ENCODE data around the gene TUT7. TPM values are rescaled to one million over a fixed set of nuclear protein-coding genes. Genes with fewer than 3 reads are reported as not detected.
A peak's percentile ranks its signal among the peaks of the same experiment; 100 is the strongest.

The TUT7 gene
- total and polyA plus RNA-seq, 4 experiments from 2014 or later: 9.5 to 64.1 (median 45.3) TPM

GRCh38 chr9:86336058-86336457 is 18.2 kb downstream of the TUT7 start:
- Histone ChIP-seq H3K27ac (ENCODE audit: low read depth, low read length) (no peak overlapping the region), H3K4me3 (ENCODE audit: low read length in 2 of 2) (no peak overlapping the region), H3K9me3 (ENCODE audit: control insufficient read depth in 1 of 2, low read length in 2 of 2) (no peaks in the 10 kb centered on the region), H3K4me1 (ENCODE audit: insufficient read depth, low read length) (peaks cover 34% of the 10 kb centered on the region), H3K27me3 (ENCODE audit: insufficient read depth, low read length) (no peaks in the 10 kb centered on the region), H3K36me3 (ENCODE audit: insufficient read depth, low read length) (peaks cover 31% of the 10 kb centered on the region)
- intact Hi-C loops (cut with micrococcal nuclease): no loop called here
- Mint-ChIP-seq H3K4me1 (peaks cover 17 to 45% (median 37%) of the 10 kb centered on the region in 4 donors), H3K27ac (peak overlapping the region in 2 of 7 donors; percentile 17 to 29), H3K27me3 (no peaks in the 10 kb centered on the region), H3K36me3 (peaks cover 66 to 80% of the 10 kb centered on the region in 2 donors), H3K9me3 (no peaks in the 10 kb centered on the region), H3K4me3 (no peak overlapping the region)
- no peak for DNase-seq
- ChIA-PET CTCF (ENCODE audit: partially characterized antibody) (interaction anchor here (0.9 kb wide), 1 partner anchor 18 kb away, joined by 3 read pairs; the partner anchor contains the start of gene TUT7), POLR2A (ENCODE audit: partially characterized antibody) (no interaction called here)

GRCh38 chr9:86333651-86334050 is 20.6 kb downstream of the TUT7 start:
- Histone ChIP-seq H3K27ac (ENCODE audit: low read depth, low read length) (no peak overlapping the region), H3K4me1 (ENCODE audit: insufficient read depth, low read length) (peaks cover 16% of the 10 kb centered on the region), H3K9me3 (ENCODE audit: control insufficient read depth in 1 of 2, low read length in 2 of 2) (no peaks in the 10 kb centered on the region), H3K4me3 (ENCODE audit: low read length in 2 of 2) (no peak overlapping the region), H3K36me3 (ENCODE audit: insufficient read depth, low read length) (peaks cover 30% of the 10 kb centered on the region), H3K27me3 (ENCODE audit: insufficient read depth, low read length) (no peaks in the 10 kb centered on the region)
- peak overlapping the region in 2 of 7 donors; percentile 36 to 62 for H3K27ac Mint-ChIP-seq
- intact Hi-C loops (cut with micrococcal nuclease): no loop called here
- peaks cover 16 to 29% (median 24%) of the 10 kb centered on the region in 4 donors for H3K4me1 Mint-ChIP-seq
- H3K36me3 Mint-ChIP-seq: peaks cover 63 to 69% of the 10 kb centered on the region in 2 donors
- no peak overlapping the region for H3K4me3 Mint-ChIP-seq
- ChIA-PET CTCF (ENCODE audit: partially characterized antibody) (interaction anchor here (0.7 to 1.2 kb wide), 2 partner anchors 12 to 131 kb away, joined by 3 read pairs; no protein-coding TSS in a partner anchor), POLR2A (ENCODE audit: partially characterized antibody) (no interaction called here)
- H3K9me3 Mint-ChIP-seq: no peaks in the 10 kb centered on the region
- no peak for DNase-seq
- no peaks in the 10 kb centered on the region for H3K27me3 Mint-ChIP-seq

- peaks cover 46% of the 10 kb centered on the region for H3K36me3 ChIP-seq (ENCODE audit: insufficient read depth, low read length)
- H3K4me1 Mint-ChIP-seq: peaks cover 0 to 18% (median 5%) of the 10 kb centered on the region in 4 donors
- H3K27ac ChIP-seq (ENCODE audit: low read depth, low read length): no peak overlapping the region
- no peaks in the 10 kb centered on the region for H3K9me3 Mint-ChIP-seq
- intact Hi-C loops (cut with micrococcal nuclease): no loop called here
- peaks cover 58 to 71% of the 10 kb centered on the region in 2 donors for H3K36me3 Mint-ChIP-seq
- no peaks in the 10 kb centered on the region for H3K27me3 Mint-ChIP-seq
- ChIA-PET POLR2A (ENCODE audit: partially characterized antibody) (interaction anchor here (1.6 kb wide), 1 partner anchor 9 kb away, joined by 4 read pairs; no protein-coding TSS in a partner anchor), CTCF (ENCODE audit: partially characterized antibody) (no interaction called here)
- peak overlapping the region in 1 of 7 donors; percentile 22 for H3K27ac Mint-ChIP-seq
- H3K4me3 ChIP-seq (ENCODE audit: low read length in 2 of 2): no peak overlapping the region
- DNase-seq: no peak
- no peak overlapping the region for H3K4me3 Mint-ChIP-seq
- H3K9me3 ChIP-seq (ENCODE audit: control insufficient read depth in 1 of 2, low read length in 2 of 2): no peaks in the 10 kb centered on the region
- no peaks in the 10 kb centered on the region for H3K4me1 ChIP-seq (ENCODE audit: insufficient read depth, low read length)
- H3K27me3 ChIP-seq (ENCODE audit: insufficient read depth, low read length): no peaks in the 10 kb centered on the region
Measured at GRCh38 chr9:86330186-86330585, 24.0 kb downstream of the TUT7 start.

GRCh38 chr9:86329649-86330048 is 24.6 kb downstream of the TUT7 start:
- intact Hi-C loops (cut with micrococcal nuclease): no loop called here
- Mint-ChIP-seq H3K36me3 (peaks cover 58 to 71% of the 10 kb centered on the region in 2 donors), H3K27ac (peak overlapping the region in 1 of 7 donors; percentile 46), H3K4me1 (peaks cover 0 to 18% (median 5%) of the 10 kb centered on the region in 4 donors), H3K27me3 (no peaks in the 10 kb centered on the region), H3K4me3 (no peak overlapping the region), H3K9me3 (no peaks in the 10 kb centered on the region)
- Histone ChIP-seq H3K27ac (ENCODE audit: low read depth, low read length) (no peak overlapping the region), H3K9me3 (ENCODE audit: control insufficient read depth in 1 of 2, low read length in 2 of 2) (no peaks in the 10 kb centered on the region), H3K36me3 (ENCODE audit: insufficient read depth, low read length) (peaks cover 46% of the 10 kb centered on the region), H3K27me3 (ENCODE audit: insufficient read depth, low read length) (no peaks in the 10 kb centered on the region), H3K4me3 (ENCODE audit: low read length in 2 of 2) (no peak overlapping the region), H3K4me1 (ENCODE audit: insufficient read depth, low read length) (no peaks in the 10 kb centered on the region)
- no peak for DNase-seq
- CTCF ChIA-PET (ENCODE audit: partially characterized antibody): no interaction called here
- POLR2A ChIA-PET (ENCODE audit: partially characterized antibody): interaction anchor here (1.6 kb wide), 1 partner anchor 9 kb away, joined by 4 read pairs; no protein-coding TSS in a partner anchor

- H3K9me3 ChIP-seq (ENCODE audit: control insufficient read depth in 1 of 2, low read length in 2 of 2): no peaks in the 10 kb centered on the region
- Mint-ChIP-seq H3K9me3 (no peaks in the 10 kb centered on the region), H3K27me3 (no peaks in the 10 kb centered on the region), H3K36me3 (peaks cover 59 to 74% of the 10 kb centered on the region in 2 donors), H3K4me1 (peaks cover 5 to 16% (median 6%) of the 10 kb centered on the region in 4 donors), H3K27ac (no peak overlapping the region), H3K4me3 (no peak overlapping the region)
- no peak for DNase-seq
- no peak overlapping the region for H3K4me3 ChIP-seq (ENCODE audit: low read length in 2 of 2)
- H3K4me1 ChIP-seq (ENCODE audit: insufficient read depth, low read length): no peaks in the 10 kb centered on the region
- ChIA-PET CTCF (ENCODE audit: partially characterized antibody) (no interaction called here), POLR2A (ENCODE audit: partially characterized antibody) (interaction anchor here (0.7 kb wide), 1 partner anchor 46 kb away, joined by 3 read pairs; the partner anchor contains the start of gene ISCA1)
- no peak overlapping the region for H3K27ac ChIP-seq (ENCODE audit: low read depth, low read length)
- H3K36me3 ChIP-seq (ENCODE audit: insufficient read depth, low read length): peaks cover 50% of the 10 kb centered on the region
- H3K27me3 ChIP-seq (ENCODE audit: insufficient read depth, low read length): no peaks in the 10 kb centered on the region
- intact Hi-C loops (cut with micrococcal nuclease): no loop called here
Measured at GRCh38 chr9:86328156-86328555, 26.1 kb downstream of the TUT7 start.

DNA sequence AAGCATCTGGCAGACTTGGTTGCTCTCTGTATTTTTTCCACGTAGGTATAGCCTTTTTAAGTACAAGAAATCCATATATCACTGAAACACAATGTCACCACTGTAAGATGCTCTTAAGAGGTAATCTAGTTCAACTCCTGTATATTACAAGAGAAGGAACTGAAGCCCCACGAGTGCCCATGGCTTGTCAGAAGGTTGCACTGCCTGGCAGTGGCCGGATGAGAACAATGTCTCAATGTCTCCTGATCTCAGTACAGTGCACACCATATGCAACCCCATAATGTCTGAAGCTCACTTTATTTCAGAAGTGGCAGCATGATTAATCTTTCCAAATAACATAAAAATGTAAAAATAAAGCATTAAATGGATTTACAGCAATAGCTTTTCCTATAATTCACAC is 27.7 kb downstream of the TUT7 start:
- POLR2A ChIA-PET (ENCODE audit: partially characterized antibody): no interaction called here
- no peaks in the 10 kb centered on the region for H3K4me1 ChIP-seq (ENCODE audit: insufficient read depth, low read length)
- no peak overlapping the region for H3K4me3 ChIP-seq (ENCODE audit: low read length in 2 of 2)
- no peaks in the 10 kb centered on the region for H3K9me3 Mint-ChIP-seq
- no peak overlapping the region for H3K4me3 Mint-ChIP-seq
- H3K27me3 ChIP-seq (ENCODE audit: insufficient read depth, low read length): no peaks in the 10 kb centered on the region
- H3K36me3 ChIP-seq (ENCODE audit: insufficient read depth, low read length): peaks cover 63% of the 10 kb centered on the region
- CTCF ChIA-PET (ENCODE audit: partially characterized antibody): interaction anchor here (1.4 kb wide), 1 partner anchor 12 kb away, joined by 3 read pairs; no protein-coding TSS in a partner anchor
- H3K27ac ChIP-seq (ENCODE audit: low read depth, low read length): no peak overlapping the region
- H3K9me3 ChIP-seq (ENCODE audit: control insufficient read depth in 1 of 2, low read length in 2 of 2): no peaks in the 10 kb centered on the region
- H3K27me3 Mint-ChIP-seq: no peaks in the 10 kb centered on the region
- intact Hi-C loops (cut with micrococcal nuclease): no loop called here
- peaks cover 55 to 77% of the 10 kb centered on the region in 2 donors for H3K36me3 Mint-ChIP-seq
- H3K27ac Mint-ChIP-seq: peak overlapping the region in 3 of 7 donors; percentile 29 to 83 (median 64)
- peaks cover 0 to 10% (median 7%) of the 10 kb centered on the region in 4 donors for H3K4me1 Mint-ChIP-seq
- no peak for DNase-seq

GRCh38 chr9:86324901-86325300 is 29.3 kb downstream of the TUT7 start:
- no peak for DNase-seq
- ChIA-PET CTCF (ENCODE audit: partially characterized antibody) (interaction anchor here (1.0 kb wide), 1 partner anchor 85 kb away, joined by 3 read pairs; no protein-coding TSS in a partner anchor), POLR2A (ENCODE audit: partially characterized antibody) (no interaction called here)
- H3K9me3 Mint-ChIP-seq: no peaks in the 10 kb centered on the region
- H3K36me3 Mint-ChIP-seq: peaks cover 64 to 84% of the 10 kb centered on the region in 2 donors
- Histone ChIP-seq H3K27ac (ENCODE audit: low read depth, low read length) (no peak overlapping the region), H3K27me3 (ENCODE audit: insufficient read depth, low read length) (no peaks in the 10 kb centered on the region), H3K9me3 (ENCODE audit: control insufficient read depth in 1 of 2, low read length in 2 of 2) (no peaks in the 10 kb centered on the region), H3K36me3 (ENCODE audit: insufficient read depth, low read length) (peaks cover 66% of the 10 kb centered on the region), H3K4me1 (ENCODE audit: insufficient read depth, low read length) (no peaks in the 10 kb centered on the region), H3K4me3 (ENCODE audit: low read length in 2 of 2) (no peak overlapping the region)
- intact Hi-C loops (cut with micrococcal nuclease): no loop called here
- peaks cover 0 to 8% (median 7%) of the 10 kb centered on the region in 4 donors for H3K4me1 Mint-ChIP-seq
- H3K27ac Mint-ChIP-seq: peak overlapping the region in 2 of 7 donors; percentile 19 to 46
- H3K4me3 Mint-ChIP-seq: no peak overlapping the region
- H3K27me3 Mint-ChIP-seq: no peaks in the 10 kb centered on the region
